Mesodermal cell (in vitro differentiated cells): ENCODE measurements around the gene CHRM5. TPM values are rescaled to one million over a fixed set of nuclear protein-coding genes. Genes with fewer than 3 reads are reported as not detected.

ENCODE experiments used
- H3K27ac ChIP-seq: 2 replicates; pipeline ENCODE4 v1.7.0; 2013; ENCODE audit warnings: mild to moderate bottlenecking, low read depth, low read length, moderate library complexity; ENCODE audit not compliant: severe bottlenecking
- H3K36me3 ChIP-seq: 2 replicates; pipeline ENCODE4 v1.7.1; 2013; ENCODE audit warnings: mild to moderate bottlenecking, low read length, moderate library complexity; ENCODE audit not compliant: control insufficient read depth, insufficient read depth
- H3K4me1 ChIP-seq: one replicate; pipeline ENCODE4 v1.7.1; 2013; ENCODE audit warnings: mild to moderate bottlenecking, low read length; ENCODE audit not compliant: insufficient read depth, control insufficient read depth, poor library complexity, severe bottlenecking
- H3K4me3 ChIP-seq: 2 replicates; pipeline ENCODE4 v1.7.0; 2013; ENCODE audit warnings: low read length, control low read depth, mild to moderate bottlenecking; ENCODE audit not compliant: insufficient read depth, poor library complexity, severe bottlenecking; ENCODE audit errors: extremely low read depth
- H3K9me3 ChIP-seq: 2 replicates; pipeline ENCODE4 v1.7.1; 2013; ENCODE audit warnings: mild to moderate bottlenecking, low read length, moderate library complexity; ENCODE audit not compliant: control insufficient read depth
- WGBS, 2 experiments: methylation state at CpG; one replicate each; pipeline ENCODE4 v1.1.5; 2013; ENCODE audit warnings: missing lambda C conversion rate in 2 of 2; ENCODE audit not compliant: insufficient coverage in 2 of 2; 5-methylcytosine and 5-hydroxymethylcytosine counted together
- polyA plus RNA-seq, 2 experiments: library from polyadenylated mRNA; stranded (reverse); fragments of 50-300 nt; gene quantifications; one replicate each; pipeline ENCODE4 v1.2.3, GENCODE V29; 2013

CHRM5 gene
- polyA plus RNA-seq (2013, experiment 1 of 2), result 0.15 TPM
- 0.61 TPM for polyA plus RNA-seq (2013, experiment 2 of 2)

DNA sequence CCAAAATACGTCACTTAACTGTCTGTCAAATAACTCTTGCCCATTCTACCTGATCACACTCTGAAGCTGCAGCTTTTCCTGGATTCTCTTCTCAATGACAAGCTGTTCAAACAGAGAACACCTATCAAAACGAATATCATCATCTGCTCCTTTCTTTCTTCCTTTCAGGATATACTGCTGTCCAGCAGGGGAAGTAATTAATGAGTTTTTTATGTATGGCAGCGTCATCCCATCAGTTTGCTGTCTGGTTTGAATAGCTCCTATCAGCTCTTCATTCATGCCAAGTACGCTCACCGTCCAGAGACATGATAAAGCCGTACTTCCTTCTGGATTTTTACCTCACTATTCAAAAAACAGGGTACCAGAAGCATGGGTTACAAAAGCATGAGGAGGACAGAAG, at the start of gene CHRM5:
Gene CHRM5, plus strand, starts transcription at position 274 of the 400 bp plus-strand sequence. CDS start 94,221 bp downstream, outside the sequence.
- WGBS, 2 experiments, result 100% methylated on average over 1 of the region's 6 CpGs
- H3K27ac ChIP-seq, result no peak within 1 kb of the TSS
- H3K9me3 ChIP-seq, result no peaks in the 10 kb centered on the region
- no peak within 1 kb of the TSS for H3K4me3 ChIP-seq
- H3K36me3 ChIP-seq, result no peaks in the 10 kb centered on the region
- peaks cover 9% of the 10 kb centered on the region for H3K4me1 ChIP-seq

GRCh38 chr15:33923446-33923845, 44.9 kb upstream of the CHRM5 start:
- no CpG with 5 or more reads among the region's 1 CpG for WGBS, 2 experiments
- no peak overlapping the region for H3K27ac ChIP-seq
- H3K9me3 ChIP-seq, result no peaks in the 10 kb centered on the region
- no peaks in the 10 kb centered on the region for H3K4me1 ChIP-seq
- no peaks in the 10 kb centered on the region for H3K36me3 ChIP-seq
- H3K4me3 ChIP-seq, result no peak overlapping the region

GRCh38 chr15:33926260-33926659, 42.0 kb upstream of the CHRM5 start:
- Histone ChIP-seq H3K36me3 (no peaks in the 10 kb centered on the region), H3K27ac (no peak overlapping the region), H3K4me1 (no peaks in the 10 kb centered on the region), H3K9me3 (no peaks in the 10 kb centered on the region), H3K4me3 (no peak overlapping the region)
- whole genome bisulfite sequencing, 2 experiments, result 95 to 100% methylated on average over 3 to 4 of the region's 4 CpGs

DNA sequence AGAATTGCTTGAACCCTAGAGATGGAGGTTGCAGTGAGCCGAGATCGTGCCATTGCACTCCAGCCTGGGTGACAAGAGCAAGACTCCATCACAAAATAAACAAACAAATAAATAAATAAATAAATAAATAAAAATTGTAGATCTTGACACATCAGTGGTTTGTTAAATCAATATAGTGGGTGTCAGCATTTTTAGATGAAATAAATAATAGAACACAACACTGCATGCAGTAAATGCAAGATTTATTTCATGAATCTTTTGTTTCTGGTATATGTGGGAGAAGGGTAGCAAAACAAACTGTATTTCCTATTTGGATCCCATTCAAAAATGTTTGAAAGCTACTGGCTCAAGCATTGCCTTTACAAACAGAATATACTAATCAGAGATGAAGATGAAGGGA, 35.6 kb upstream of the CHRM5 start:
- Histone ChIP-seq H3K36me3 (no peaks in the 10 kb centered on the region), H3K4me3 (no peak overlapping the region), H3K27ac (no peak overlapping the region), H3K9me3 (no peaks in the 10 kb centered on the region), H3K4me1 (no peaks in the 10 kb centered on the region)
- no CpG with 5 or more reads among the region's 2 CpGs for WGBS, 2 experiments

GRCh38 chr15:33934396-33934795, 33.9 kb upstream of the CHRM5 start:
- Histone ChIP-seq H3K4me1 (no peaks in the 10 kb centered on the region), H3K9me3 (no peaks in the 10 kb centered on the region), H3K4me3 (no peak overlapping the region), H3K36me3 (no peaks in the 10 kb centered on the region), H3K27ac (no peak overlapping the region)
- WGBS, 2 experiments, result 86% methylated on average over 3 of the region's 3 CpGs; no CpG with 5 or more reads in 1 of the 2 experiments

GRCh38 chr15:33934921-33935320, 33.4 kb upstream of the CHRM5 start:
- H3K36me3 ChIP-seq, result no peaks in the 10 kb centered on the region
- H3K9me3 ChIP-seq, result no peaks in the 10 kb centered on the region
- H3K4me1 ChIP-seq, result no peaks in the 10 kb centered on the region
- 80 to 100% methylated on average over 1 to 2 of the region's 5 CpGs for WGBS, 2 experiments
- H3K4me3 ChIP-seq, result no peak overlapping the region
- H3K27ac ChIP-seq, result no peak overlapping the region

DNA sequence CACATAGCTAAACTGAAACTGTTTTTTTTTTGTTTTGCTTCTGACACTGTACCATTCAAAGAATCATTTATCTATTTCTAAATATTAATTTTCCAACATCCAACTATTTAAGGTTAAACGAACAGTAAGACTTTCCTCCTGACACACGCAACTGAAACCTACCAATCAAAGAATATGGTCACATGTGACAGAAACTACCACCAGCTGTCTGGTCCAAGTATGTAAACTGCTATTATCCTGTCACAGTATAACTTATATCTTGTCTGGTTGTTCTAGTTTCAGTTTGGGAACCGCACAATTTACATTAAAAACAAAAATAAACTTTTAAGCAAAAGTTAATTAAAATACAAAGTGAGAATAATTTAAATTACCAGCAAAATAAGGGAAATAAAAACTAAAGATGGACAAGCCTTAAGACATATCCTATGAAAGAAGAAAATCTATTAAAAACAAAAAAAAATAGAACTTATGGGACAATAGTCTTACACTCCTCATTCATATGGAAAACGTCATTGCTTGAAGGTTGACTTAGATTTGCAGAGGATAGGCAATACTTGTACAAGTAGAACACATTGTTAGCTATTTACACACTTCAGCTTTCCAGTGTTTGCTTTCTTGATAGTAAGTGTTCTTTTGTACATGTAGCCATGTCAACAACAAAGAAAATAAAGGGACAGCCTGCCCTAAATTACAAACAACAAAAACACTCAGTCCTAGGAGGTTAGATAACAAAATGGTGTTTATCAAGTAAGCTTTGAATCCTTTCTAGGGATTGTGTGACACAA, 26.8 kb upstream of the CHRM5 start:
- Histone ChIP-seq H3K4me3 (no peak overlapping the region), H3K27ac (no peak overlapping the region), H3K9me3 (no peaks in the 10 kb centered on the region), H3K36me3 (no peaks in the 10 kb centered on the region), H3K4me1 (no peaks in the 10 kb centered on the region)
- WGBS, 2 experiments, result 83 to 85% methylated on average over 2 of the region's 4 CpGs

DNA sequence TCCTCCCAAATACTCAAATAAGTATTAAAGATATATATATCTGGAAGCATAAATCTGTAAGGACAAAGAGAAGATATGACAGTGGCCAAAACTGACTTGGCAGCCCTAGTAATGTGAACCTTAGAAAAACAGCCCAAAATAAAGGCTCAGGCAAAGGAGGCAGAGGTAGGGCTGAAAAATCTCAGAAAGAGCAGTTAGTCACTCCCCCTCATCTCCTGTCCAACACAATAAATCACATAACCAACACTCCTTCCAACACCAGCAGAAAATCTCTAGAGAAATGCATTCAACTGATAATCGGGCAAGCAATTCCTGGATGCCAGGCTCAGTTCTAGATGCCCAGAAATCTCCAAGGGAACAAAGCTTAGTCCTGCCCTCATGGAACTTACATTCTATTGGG, 22.1 kb upstream of the CHRM5 start:
- no peak overlapping the region for H3K27ac ChIP-seq
- 100% methylated on average over 1 of the region's 1 CpG; no CpG with 5 or more reads in 1 of the 2 experiments for WGBS, 2 experiments
- no peaks in the 10 kb centered on the region for H3K36me3 ChIP-seq
- H3K4me1 ChIP-seq, result no peaks in the 10 kb centered on the region
- no peak overlapping the region for H3K4me3 ChIP-seq
- no peaks in the 10 kb centered on the region for H3K9me3 ChIP-seq

- Histone ChIP-seq H3K9me3 (no peaks in the 10 kb centered on the region), H3K27ac (no peak overlapping the region), H3K4me1 (no peaks in the 10 kb centered on the region), H3K36me3 (no peaks in the 10 kb centered on the region), H3K4me3 (no peak overlapping the region)
- WGBS, 2 experiments, result 89 to 94% methylated on average over 8 of the region's 10 CpGs
These were observed 12.4 kb upstream of the CHRM5 start for GRCh38 chr15:33955945-33956344.

DNA sequence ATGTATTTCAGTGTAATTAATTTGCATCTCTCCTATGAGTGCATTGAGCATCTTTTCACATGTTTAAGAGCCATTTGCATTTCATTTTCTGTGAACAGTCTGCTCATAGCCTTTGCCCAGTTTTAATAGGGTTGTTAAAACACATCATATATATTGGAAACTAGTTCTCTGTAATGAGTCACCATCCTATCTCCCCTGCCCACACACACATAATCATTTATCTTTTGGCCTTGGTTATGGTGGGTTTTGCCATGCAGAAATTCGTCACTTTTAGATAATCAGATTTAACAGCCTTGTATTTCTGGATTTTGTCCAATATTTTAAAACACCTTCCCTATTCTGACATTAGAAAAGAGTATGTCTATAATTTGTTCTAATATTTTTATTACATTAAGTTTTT, 11.9 kb upstream of the CHRM5 start:
- Histone ChIP-seq H3K4me3 (no peak overlapping the region), H3K27ac (no peak overlapping the region), H3K9me3 (no peaks in the 10 kb centered on the region), H3K4me1 (no peaks in the 10 kb centered on the region), H3K36me3 (no peaks in the 10 kb centered on the region)
- WGBS, 2 experiments, result no CpG with 5 or more reads among the region's 1 CpG

- H3K36me3 ChIP-seq, result no peaks in the 10 kb centered on the region
- H3K4me3 ChIP-seq, result no peak overlapping the region
- 80% methylated on average over 1 of the region's 7 CpGs; no CpG with 5 or more reads in 1 of the 2 experiments for WGBS, 2 experiments
- no peaks in the 10 kb centered on the region for H3K4me1 ChIP-seq
- no peak overlapping the region for H3K27ac ChIP-seq
- no peaks in the 10 kb centered on the region for H3K9me3 ChIP-seq
These were observed 8.3 kb upstream of the CHRM5 start for GRCh38 chr15:33959844-33960548.
